HL-60 (cell line): ENCODE results near the gene NMUR2.

Experiments
- CTCF ChIP-seq: IDR thresholded peaks from one replicate; pipeline ENCODE4 v1.5.1; 2011; ENCODE audit warnings: low read length, control low read depth, inconsistent platforms; ENCODE audit not compliant: insufficient read depth
- POLR2AphosphoS5 ChIP-seq: IDR thresholded peaks from 2 replicates; pipeline ENCODE4 v1.6.1; 2012; ENCODE audit warnings: low read depth
- REST ChIP-seq: IDR thresholded peaks from 2 replicates; pipeline ENCODE4 v1.6.1; 2012; ENCODE audit warnings: low read depth; ENCODE audit not compliant: insufficient replicate concordance

- TF ChIP-seq CTCF (no peak), POLR2AphosphoS5 (no peak), REST (no peak)
Observed at GRCh38 chr5:152405145-152405544, at the start of gene NMUR2.
